Right forelimb (tissue), 1 donor: Measurements from ENCODE around the gene MFN1.
"Not testable (repeated sequence)": the region's sequence is repeated elsewhere in the genome, so short reads cannot be mapped to it uniquely, and the experiment has no call there.

Experiments
- DNase-seq: peaks from one replicate; pipeline ENCODE4 v3.0.0-alpha.2; 2018

MFN1 gene

DNA sequence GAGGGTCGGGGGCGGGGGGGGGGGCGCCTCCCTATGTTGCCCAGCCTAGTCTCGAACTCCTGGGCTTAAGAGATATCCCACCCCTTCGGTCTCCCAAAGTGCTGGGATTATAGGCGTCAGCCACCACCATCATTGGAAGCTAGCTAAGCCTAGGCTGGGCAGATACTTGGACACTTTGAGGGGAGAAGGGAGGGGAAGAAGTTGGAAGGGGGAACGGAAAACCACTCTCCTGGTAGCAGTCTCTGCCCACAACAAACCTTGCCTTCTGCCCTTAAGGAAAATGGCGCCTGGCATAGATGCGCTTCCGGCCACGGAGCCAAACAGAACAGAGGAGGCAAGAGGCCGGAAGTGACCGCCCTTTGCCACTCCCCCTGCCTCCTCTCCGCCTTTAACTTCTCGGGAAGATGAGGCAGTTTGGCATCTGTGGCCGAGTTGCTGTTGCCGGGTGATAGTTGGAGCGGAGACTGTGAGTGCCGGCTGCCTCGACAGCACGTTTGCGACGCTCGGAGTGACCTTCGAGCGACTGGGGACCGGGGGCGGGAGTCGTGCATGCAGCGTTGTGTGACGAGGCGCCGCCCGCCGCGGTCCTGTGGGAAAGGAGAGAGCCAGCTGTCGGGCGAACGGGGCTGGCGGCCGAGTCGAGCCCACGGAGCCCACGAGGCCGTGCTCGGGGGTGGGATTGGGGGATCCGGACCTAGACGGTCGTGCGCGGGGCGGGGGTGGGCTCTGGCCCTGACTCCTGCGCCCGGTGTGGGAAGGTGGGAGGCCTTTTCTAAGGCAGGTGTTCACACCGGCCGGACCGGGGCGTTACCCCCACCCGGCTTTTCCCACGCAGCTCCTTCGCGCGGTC is at the start of gene MFN1:
TSS of gene MFN1 (plus strand) at position 365 of the 850 bp plus-strand sequence. CDS start 1,143 bp downstream, outside the sequence.
- DNase-seq, result peak; percentile 97

DNA sequence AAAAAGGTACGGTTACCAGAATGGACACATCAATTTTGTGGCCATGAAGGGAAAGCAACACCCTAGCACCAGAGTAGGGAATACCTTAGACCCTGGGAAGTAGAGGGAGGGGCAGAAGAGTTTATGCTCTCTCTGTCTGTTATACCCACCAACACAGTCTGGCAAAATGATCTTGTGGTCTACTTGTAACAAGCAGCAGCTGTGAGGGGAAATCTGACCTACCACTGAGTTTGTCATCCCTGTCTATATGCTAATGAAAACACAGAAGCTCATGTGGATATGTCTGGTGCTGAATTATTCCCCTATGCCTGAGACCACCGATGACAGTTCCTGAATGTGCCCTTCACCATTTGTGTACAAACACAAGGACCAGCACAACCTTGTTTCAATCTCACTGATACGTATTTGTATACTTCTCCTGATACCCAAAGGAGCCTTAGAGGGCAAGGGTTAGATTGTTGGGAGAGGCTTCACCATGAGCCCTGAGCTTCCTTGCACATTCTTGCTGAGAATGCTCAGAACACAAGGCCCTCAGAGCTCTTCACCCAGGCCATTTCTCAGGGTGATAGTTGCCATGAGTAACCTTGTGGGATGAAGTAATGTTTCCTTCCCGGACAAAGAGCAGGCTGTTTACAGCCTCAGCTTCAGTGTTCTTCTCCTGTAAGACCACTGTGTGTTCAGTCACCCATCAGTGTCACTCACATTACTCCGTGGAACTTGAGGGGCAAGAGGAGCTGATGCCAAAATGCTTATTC is 49.4 kb upstream of the MFN1 start:
- no peak for DNase-seq

DNA sequence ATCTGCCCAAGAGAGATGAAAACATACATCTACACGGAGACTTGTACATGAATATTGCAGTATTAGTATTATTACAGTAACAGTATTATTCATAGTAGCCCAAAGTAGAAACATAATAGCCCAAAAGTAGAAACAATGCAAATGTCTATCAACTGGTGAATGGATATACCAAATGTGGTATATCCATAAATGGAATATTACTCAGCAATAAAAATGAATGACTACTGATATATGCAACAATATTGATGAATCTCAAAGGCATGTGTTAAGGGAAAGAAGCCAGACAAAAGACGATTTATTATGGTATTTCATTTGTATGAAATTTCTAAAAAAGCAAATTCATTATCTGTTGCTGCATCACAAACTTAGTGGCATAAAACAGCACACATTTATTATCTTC is 48.2 kb upstream of the MFN1 start:
- no peak for DNase-seq

DNA sequence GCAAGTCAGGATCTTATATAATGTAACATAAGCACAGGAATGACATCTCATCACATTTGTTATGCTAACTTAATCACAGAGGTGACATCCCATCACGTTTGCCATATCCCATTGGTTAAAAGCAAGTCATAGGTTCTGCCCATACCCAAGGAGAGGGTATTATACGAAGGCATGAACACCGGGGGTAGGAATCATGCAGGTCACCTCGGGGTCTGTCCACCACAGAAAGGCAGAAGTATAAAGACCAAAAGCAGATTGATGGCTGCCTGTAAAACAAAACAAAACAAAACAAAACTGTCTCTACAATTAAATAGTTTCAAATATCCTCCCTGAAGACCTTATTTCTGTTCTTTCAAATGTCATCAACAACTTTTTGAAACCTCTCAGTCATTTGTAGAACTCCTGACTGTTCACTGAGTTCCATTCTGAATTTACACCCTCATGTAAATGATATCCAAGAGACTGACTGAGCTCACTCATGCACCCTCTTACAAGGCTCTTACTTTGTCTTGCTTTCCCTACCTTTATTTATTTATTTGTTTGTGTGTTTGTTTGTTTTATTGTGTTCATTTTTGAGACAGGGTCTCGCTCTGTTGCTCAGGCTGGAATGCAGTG is 47.4 kb upstream of the MFN1 start:
- DNase-seq, result no peak

DNA sequence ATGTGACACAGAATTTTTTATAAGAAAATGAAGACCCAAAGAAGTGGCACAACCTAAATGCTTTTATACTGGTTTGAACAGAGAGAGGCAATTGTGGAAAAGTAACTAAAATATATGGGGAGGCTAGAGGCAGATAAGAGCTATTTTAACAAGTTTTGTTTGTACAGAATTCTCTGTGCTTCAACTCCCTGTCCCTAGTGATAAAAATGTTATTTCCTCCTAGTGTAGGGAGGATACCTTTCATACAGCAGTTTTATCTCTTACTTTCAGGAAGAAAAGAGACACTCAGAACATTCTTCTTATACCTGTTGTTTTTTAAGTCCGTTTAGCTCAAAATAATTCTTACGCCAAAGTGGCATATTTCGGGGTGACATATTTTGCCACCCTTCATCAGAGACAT is 45.9 kb upstream of the MFN1 start:
- no peak for DNase-seq

DNA sequence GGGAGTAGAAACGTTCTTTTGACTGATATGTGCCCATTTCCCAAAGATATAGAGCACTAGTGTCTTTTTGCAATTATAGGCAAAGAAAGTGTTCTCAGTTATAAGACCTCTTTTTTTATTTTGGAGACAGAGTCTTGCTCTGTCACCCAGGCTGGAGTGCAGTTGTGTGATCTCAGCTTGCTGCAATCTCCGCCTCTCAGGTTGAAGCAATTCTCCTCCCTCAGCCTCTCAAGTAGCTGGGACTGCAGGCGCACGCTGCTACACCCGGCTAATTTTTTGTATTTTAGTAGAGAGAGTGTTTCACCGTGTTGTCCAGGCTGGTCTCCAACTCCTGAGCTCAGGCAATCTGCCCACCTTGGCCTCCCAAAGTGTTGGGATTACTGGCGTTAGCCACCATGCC is 45.4 kb upstream of the MFN1 start:
- DNase-seq, result no peak

DNA sequence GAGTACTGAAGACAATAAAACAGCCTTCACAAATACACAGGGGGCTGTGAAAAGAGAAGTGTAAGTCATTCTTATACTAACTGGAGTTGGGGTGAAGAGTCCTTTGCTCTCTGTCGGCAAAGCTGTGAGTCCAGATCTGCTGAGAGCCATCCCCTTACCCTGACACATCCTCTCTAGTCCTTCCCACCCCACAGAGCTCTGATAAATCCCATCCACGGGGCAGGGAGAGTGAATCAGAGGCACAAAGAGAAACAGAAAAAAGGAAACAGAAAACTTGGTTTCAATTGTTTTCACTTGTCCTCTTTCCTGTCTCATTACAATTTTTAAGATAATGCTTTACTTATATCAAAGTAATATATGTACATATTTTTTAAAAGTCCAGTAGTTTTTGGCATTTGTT is 42.9 kb upstream of the MFN1 start:
- no peak for DNase-seq

DNA sequence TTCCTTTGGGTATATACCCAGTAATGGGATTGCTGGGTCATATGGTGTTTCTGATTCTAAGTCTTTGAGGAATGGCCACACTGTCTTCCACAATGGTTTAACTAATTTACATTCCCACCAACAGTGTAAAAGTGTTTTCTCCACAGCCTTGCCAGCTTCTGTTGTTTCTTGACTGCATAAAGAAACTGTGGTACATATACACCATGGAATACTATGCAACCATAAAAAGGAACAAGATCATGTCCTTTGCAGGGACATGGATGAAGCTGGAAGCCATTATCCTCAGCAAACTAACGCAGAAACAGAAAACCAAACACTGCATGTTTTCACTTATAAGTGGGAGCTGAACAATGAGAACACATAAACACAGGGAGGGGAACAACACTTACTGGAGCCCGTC is 40.1 kb upstream of the MFN1 start:
- not testable (repeated sequence) for DNase-seq

DNA sequence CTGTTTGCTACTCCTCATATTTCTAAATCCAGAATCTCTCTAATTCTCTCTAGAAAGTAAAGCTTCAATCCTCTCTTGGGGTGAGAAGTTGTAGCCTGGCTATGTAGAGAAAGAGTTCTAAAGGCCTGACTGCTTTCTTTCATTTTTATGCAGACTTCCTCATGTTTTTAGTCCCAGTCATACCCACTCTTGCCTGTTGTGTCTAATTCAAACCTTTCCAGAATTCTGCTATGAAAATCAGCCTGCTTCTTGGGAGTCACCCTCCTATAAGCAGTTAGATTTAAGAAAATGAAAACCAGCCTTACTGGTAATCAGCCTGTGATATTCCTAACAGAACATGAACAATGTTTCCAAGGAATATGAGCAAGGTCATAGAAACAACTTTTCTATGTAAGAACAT is 39.5 kb upstream of the MFN1 start:
- DNase-seq, result no peak

DNA sequence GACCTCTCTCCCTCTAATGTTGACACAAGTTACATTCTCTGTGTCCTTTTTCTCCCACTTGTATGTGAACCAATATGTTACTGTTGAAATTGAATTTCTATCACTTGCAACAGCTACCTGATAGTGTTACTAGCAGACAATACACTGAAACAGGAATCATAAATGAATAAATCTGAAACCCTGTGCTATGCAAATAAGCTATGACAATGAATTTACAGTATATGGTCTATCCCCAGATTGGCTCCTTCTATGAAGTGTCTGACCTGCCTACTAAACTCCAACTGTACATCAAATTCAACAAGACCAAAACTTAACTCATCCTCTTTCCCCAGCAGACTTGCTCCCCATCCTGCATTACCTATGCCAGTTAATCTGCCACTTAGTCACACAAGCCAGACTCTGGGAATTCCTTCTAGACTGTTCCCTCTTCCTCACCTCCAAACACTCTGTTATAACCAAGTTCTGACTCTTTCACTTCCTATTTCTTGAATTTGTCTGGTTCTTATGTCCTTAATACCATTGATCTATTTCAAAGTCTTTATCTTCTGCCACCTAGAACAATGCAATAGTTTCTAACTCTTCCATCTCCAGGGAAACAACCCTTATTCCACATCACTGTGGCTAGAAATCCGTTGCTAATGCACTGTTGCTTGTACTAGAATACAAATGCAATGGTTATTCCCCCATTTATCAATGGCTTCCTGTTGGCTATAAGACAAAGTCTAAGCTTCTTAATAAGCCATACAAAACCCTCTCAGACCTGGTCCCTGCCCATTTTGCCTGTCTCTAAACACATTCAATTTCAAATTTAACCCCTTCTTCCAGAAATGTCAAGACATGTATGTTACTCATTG is 38.1 kb upstream of the MFN1 start:
- no peak for DNase-seq

DNA sequence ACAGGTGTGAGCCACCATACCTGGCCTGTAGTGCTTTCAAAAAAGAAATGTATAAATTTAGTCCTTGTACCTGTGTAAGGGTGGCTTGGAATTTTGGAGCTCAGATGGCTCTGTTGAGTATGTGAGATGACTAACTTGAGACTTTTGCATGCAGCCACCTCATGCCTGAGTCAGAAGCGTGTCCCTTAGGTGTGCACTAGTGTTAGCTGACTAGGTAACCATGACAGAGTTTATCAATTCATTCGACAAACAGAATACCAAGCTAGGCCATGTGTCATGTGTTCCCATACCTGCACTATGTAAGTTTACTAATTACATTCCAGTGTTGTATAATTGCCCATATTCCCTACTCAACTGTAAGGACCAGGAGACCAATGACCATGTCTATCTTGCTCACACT is 28.6 kb upstream of the MFN1 start:
- no peak for DNase-seq

DNA sequence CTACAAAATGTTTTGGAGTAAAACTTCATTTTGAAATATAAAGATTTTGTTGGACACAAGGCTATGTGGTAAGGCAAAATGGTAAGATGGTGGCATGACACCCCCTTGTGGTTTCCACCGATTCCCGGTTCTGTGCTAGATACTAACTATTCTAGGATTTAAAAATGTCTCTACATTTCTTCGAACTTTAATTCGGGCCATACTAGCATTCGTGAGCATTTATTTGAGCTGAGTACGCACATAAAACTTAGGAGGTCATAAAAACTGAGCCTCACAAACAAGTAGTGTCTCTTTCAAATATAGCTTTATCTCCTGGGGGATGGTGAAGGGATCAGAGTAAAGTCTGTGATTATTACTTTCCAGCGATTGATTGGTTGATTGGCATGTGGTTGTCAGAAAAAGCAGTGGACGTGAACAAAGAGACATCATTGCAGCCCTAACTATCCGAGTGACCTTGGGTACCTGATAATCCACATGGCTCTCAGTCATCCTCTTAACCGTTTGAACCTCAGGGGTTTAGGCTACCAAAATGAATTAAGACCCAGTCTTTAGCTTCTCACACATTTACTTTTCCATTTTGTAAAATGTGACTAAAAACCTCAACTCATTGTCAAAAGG is 25.7 kb upstream of the MFN1 start:
- DNase-seq, result peak; percentile 50

DNA sequence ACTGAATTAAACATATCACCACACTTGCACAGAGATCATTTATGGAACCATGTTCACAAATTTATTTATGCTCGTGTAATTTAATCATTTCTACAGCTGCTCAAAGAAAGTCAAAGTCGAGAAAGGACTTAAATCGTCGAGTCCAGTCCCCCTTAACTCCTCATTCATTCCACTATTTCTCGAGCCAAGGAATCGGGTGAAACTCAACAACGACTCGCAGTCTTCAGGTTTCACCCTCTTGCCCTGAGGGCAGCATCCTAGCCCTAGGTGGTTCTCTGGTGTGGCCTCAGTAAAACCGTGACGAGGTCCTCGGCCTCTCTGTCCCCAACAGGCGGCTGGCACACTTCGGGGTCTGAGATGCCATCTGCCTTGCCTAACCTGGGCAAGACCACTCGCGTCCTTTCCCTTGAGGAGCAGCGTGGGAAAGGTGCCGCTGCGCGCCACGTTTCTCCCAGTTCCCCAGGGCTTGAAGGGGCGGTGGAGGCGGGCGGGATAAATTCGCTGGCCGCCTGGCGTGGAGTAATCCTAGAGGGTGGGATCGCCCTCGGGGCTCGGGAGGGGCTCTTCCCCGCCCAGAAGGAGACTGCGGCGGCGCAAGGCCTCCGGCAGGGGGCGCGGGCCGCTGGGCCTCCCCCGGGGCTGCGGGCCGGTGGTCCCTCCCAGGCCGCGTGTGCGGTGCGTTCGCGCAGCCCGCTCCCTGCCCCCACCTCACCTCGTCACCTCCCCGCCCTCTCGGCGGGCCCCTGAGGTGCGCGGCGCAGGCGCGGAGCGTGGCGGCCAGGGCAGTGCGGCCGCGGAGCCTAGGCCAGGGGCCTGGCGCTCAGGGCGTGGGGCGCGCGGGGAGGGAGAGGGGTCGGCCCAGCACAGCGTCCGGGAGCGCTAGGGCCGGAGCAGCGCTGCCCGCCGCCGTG is 25.0 kb upstream of the MFN1 start, which contains the start of gene ZNF639:
TSS of gene ZNF639 (plus strand) at position 746 of the 911 bp plus-strand sequence. CDS start 5,263 bp downstream, outside the sequence.
- DNase-seq, result peak; percentile 92

DNA sequence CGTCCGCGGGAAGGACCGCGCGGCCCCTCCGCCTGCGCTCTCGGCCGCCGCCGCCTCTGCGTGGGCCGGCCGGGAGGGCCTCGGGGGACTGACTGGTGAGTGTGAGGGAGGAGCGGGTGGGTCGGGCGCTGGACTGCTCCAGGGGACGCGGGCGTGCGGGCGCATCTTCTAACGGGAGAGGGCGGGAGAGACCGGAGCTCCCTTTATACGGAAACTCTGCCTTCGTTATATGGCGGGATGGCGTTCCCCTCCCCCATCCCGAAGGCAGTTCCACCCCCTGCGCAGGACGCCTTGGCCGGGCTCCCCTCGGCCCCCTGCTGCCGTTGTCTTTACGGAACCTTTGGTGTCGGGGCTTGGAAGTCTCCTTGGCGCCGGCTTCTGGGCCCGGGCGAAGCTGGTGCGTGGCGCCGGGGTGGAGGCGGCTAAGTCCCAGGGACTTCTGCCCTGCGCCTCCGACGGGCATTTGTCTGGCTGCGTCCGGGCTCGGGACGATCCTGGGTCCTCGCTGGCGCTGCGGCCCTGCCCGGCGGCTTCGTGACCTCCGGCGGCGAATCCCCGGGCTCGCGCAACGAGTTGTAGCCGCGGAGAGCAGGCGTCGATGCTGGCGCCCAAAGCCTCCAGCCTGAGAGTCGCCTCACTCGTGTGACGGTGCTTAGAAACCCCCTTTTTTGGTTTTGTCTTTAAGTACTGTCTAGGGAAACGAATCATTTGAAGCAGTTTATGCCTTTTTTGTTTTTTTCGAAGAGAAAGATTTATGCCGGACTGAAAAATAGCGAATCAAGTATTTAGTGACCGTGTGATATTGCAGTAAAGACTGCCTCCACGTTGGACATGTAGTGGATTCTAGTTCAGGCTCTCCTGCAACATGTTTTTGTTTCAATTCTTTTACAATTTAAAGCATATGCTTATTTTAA is 24.1 kb upstream of the MFN1 start:
- peak; percentile 85 for DNase-seq

DNA sequence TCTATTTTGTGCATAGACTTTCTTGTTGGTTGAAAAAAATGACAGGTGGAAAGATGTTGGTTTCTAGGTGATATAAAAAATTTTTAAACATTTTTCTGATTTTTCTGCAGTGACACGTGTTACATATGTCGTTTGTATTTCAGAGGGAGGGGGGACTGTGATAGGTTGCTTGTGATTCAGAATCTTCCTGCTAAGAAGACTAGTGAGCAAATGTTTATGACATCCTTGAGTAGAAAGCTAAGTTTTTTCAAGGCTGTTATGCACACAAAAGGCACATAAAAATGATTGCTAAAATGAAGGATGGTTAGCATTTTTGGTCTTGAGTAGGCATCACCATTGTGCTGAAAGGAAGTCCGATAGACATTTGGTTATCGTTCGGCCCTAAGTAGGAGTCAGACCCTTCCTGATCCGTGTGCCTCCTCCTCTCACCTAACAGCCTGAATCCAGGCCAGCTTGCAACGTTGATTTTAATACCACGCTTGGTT is 23.2 kb upstream of the MFN1 start:
- DNase-seq, result no peak

DNA sequence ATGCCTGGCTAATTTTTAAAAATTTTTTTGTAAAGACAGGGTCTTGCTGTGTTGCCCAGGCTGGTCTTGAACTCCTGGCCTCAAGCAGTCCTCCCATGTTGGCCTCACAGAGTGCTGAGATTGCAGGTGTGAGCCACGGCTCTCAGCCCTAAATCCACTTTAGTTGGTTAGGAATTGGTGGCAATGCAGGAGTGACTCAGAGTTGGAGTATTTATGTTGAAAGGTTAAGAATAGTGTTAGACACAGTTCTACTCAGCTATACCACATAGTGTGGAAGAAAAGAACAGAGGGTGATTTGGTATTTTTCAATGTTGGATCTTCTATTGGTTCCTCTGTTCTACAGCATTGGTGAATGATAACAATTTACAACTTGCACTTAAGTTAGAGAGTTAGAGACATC is 17.1 kb upstream of the MFN1 start:
- no peak for DNase-seq

DNA sequence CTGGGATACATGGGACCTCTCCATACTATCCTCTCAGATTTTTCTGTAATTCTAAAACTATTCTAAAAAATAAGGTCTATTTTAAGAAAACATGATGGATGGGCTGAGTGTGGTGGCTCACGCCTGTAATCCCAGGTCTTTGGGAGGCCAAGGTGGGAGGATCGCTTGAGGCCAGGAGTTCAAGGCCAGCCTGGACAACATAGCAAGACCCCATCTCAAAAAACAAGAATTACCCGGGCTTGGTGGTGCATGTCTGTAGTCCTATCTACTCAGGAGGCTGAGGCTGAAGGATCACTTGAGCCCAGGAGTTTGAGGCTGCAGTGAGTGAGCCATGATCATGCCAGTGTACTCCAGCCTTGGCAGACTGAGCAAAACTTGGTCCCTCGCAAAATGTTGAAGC is 15.3 kb upstream of the MFN1 start:
- no peak for DNase-seq

DNA sequence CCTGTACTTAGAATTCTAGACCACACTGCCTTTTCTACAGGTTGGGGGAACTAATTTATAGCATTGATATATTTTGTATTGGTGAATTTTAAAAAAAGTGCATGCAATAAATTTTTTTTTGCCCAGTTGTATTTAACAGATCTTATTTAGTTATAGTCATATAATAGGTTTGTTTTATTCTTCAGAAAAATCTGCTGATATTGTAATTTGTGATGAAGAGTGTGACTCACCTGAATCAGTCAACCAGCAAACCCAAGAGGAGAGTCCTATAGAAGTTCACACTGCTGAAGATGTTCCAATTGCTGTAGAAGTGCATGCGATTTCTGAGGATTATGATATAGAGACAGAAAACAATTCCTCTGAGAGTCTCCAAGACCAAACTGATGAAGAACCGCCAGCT is 14.4 kb upstream of the MFN1 start:
- DNase-seq, result no peak

DNA sequence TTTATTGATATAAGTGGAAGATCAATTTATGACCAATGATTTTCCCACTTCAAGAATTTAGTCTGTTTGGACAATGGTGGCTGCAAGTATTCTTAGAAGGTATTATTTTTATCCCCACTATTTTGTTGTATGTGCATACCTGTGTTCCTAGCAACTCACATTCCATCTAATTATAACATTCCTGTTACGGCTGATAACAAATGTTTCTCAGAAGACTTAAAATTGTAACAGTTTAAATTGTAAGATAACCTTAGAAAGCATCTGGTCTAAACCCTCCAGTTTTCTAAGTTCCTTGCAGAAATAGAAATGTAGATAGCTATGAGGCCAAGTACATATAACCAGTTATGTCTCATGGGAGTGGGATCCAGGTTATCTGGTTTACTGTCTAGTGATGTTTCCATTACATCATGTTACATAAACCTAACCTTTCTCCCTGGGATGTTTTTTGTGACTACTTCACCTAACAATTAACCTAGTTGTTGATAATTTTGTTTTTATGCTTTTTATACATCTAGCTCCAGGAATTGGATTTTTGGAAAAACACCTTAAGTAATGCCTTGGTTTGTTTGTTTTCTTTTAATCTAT is 11.1 kb upstream of the MFN1 start:
- no peak for DNase-seq
